ENCODE data around the gene STK39.

- TF ChIP-seq, protein P1, sequence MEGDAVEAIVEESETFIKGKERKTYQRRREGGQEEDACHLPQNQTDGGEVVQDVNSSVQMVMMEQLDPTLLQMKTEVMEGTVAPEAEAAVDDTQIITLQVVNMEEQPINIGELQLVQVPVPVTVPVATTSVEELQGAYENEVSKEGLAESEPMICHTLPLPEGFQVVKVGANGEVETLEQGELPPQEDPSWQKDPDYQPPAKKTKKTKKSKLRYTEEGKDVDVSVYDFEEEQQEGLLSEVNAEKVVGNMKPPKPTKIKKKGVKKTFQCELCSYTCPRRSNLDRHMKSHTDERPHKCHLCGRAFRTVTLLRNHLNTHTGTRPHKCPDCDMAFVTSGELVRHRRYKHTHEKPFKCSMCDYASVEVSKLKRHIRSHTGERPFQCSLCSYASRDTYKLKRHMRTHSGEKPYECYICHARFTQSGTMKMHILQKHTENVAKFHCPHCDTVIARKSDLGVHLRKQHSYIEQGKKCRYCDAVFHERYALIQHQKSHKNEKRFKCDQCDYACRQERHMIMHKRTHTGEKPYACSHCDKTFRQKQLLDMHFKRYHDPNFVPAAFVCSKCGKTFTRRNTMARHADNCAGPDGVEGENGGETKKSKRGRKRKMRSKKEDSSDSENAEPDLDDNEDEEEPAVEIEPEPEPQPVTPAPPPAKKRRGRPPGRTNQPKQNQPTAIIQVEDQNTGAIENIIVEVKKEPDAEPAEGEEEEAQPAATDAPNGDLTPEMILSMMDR (IDR thresholded peaks at IDR 0.05; ENCODE audit: low read depth, low read length, poor library complexity, severe bottlenecking) = no peak
- TF ChIP-seq EZH2phosphoT487 (IDR thresholded peaks at IDR 0.05; ENCODE audit: borderline replicate concordance, low read length) = no peak
These were observed 9.7 kb downstream of the STK39 start for GRCh38 chr2:168237741-168238140.
